Measurements from ENCODE around the gene GABRB2.
A peak's percentile ranks its signal among the peaks of the same experiment; 100 is the strongest.

The GABRB2 gene

DNA sequence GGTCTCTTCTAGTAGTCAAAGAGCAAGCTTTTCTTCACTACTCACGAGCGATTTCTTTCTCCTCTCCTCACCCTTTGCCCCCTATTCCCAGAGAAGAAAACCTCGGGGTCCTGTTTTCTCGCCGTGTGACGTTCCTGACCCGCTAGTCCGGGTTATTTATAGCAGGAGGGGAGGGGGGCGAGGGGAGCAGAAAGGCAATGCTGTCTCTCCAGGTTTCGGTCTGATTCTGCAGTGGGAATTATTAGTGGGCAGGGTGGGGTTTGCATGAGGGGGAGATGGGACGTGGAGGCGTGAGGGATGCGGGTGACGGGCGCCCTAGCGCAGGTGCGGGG lies 847 bp upstream of the GABRB2 start:
- Histone ChIP-seq H3K9me3 (ENCODE audit: low read length) (no peaks in the 10 kb centered on the region), H4K20me1 (ENCODE audit: insufficient read depth, low read length) (no peaks in the 10 kb centered on the region), H2AFZ (ENCODE audit: low read length) (no peak overlapping the region; the same call in 1 of the 2 replicates), H3K4me2 (ENCODE audit: low read length) (peak overlapping the region; percentile 74), H3K36me3 (ENCODE audit: insufficient read depth, low read length) (no peaks in the 10 kb centered on the region), H3K79me2 (ENCODE audit: insufficient read depth, low read length) (no peaks in the 10 kb centered on the region), H3K9ac (ENCODE audit: low read length) (peak overlapping the region; percentile 50; the same call in 1 of the 2 replicates), H3K4me3 (ENCODE audit: low read depth, low read length, poor library complexity, severe bottlenecking) (peak overlapping the region; percentile 65), H3K27me3 (ENCODE audit: insufficient read depth, low read length) (no peaks in the 10 kb centered on the region), H3F3A (ENCODE audit: insufficient read depth, low read length) (no peaks in the 10 kb centered on the region), H3K4me1 (ENCODE audit: insufficient read depth, low read length, severe bottlenecking) (peaks cover 19% of the 10 kb centered on the region), H3K9me2 (ENCODE audit: low read depth, low read length) (no peaks in the 10 kb centered on the region), H3K27ac (ENCODE audit: low read depth, low read length, poor library complexity, severe bottlenecking) (no peak overlapping the region)
- TF ChIP-seq, protein P1, sequence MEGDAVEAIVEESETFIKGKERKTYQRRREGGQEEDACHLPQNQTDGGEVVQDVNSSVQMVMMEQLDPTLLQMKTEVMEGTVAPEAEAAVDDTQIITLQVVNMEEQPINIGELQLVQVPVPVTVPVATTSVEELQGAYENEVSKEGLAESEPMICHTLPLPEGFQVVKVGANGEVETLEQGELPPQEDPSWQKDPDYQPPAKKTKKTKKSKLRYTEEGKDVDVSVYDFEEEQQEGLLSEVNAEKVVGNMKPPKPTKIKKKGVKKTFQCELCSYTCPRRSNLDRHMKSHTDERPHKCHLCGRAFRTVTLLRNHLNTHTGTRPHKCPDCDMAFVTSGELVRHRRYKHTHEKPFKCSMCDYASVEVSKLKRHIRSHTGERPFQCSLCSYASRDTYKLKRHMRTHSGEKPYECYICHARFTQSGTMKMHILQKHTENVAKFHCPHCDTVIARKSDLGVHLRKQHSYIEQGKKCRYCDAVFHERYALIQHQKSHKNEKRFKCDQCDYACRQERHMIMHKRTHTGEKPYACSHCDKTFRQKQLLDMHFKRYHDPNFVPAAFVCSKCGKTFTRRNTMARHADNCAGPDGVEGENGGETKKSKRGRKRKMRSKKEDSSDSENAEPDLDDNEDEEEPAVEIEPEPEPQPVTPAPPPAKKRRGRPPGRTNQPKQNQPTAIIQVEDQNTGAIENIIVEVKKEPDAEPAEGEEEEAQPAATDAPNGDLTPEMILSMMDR (IDR thresholded peaks at IDR 0.05; ENCODE audit: low read length), result no peak
- no peak for TF ChIP-seq EZH2 (IDR thresholded peaks at IDR 0.05; ENCODE audit: borderline replicate concordance, low read length)

DNA sequence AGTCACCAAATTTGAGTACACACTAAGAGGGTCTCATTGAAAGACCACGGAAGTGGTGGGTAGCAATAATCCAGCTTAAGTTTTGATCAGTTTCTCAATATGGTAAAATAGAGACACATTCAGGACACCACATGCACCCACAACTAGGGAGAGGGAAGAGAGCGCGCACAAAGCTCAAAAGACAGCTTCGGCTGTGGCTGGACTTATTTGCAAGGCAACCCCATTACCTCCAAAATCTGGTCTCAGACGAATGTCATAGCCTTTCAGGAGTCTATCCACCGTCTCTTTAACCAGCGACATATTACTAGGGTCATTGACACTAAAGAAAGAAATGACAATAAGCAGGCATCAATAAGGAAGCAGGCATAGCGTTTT lies 443 bp downstream of the GABRB2 start:
- H2AFZ ChIP-seq (ENCODE audit: low read length), result no peak overlapping the region
- H4K20me1 ChIP-seq (ENCODE audit: insufficient read depth, low read length), result no peaks in the 10 kb centered on the region
- no peaks in the 10 kb centered on the region for H3K9me3 ChIP-seq (ENCODE audit: low read length)
- no peaks in the 10 kb centered on the region for H3K9me2 ChIP-seq (ENCODE audit: low read depth, low read length)
- peaks cover 19% of the 10 kb centered on the region for H3K4me1 ChIP-seq (ENCODE audit: insufficient read depth, low read length, severe bottlenecking)
- H3K27me3 ChIP-seq (ENCODE audit: insufficient read depth, low read length), result no peaks in the 10 kb centered on the region
- H3F3A ChIP-seq (ENCODE audit: insufficient read depth, low read length), result no peaks in the 10 kb centered on the region
- H3K4me3 ChIP-seq (ENCODE audit: low read depth, low read length, poor library complexity, severe bottlenecking), result peak overlapping the region; percentile 65
- H3K36me3 ChIP-seq (ENCODE audit: insufficient read depth, low read length), result no peaks in the 10 kb centered on the region
- H3K27ac ChIP-seq (ENCODE audit: low read depth, low read length, poor library complexity, severe bottlenecking), result no peak overlapping the region
- H3K9ac ChIP-seq (ENCODE audit: low read length), result peak overlapping the region; percentile 41; the same call in 1 of the 2 replicates
- no peaks in the 10 kb centered on the region for H3K79me2 ChIP-seq (ENCODE audit: insufficient read depth, low read length)
- peak overlapping the region; percentile 76 for H3K4me2 ChIP-seq (ENCODE audit: low read length)
- TF ChIP-seq, protein P1 (IDR thresholded peaks at IDR 0.05; ENCODE audit: low read length), result no peak
- no peak for TF ChIP-seq EZH2 (IDR thresholded peaks at IDR 0.05; ENCODE audit: borderline replicate concordance, low read length)

DNA sequence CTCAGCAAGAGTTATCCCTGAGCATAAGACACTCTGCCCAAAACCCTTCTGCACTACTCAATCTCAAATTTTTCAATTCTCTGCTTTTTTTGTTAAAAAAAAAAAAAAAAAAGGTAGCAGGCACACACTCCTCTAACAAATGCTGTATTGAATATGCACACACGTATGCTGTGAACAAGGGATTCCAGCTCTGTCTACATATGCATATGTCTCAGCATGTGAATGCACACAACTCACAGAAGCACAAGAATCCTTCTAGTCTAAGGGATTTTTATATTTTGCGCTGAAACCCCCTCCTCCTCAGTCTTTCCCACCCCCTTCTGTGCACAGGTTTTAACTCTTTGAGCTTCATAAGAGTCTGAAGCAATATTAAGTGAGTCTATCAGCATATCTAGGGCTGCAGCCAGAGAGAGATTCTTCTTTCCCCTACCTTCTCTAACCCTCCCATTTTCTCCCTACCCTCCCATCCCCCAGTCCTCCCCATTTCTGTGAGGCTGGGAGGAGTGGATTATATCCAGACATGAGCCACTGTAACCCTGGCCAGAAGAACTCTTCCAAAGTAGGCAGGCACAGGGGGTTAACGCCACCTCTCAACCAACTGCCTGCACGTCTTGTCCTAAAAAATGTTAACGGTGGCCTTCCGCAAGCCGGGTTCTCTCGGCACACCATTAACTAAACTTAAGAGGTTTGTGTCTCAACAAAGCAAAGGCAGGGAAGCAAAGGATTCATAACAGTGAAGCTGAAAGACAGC lies 1.0 kb downstream of the GABRB2 start:
- Histone ChIP-seq H4K20me1 (ENCODE audit: insufficient read depth, low read length) (no peaks in the 10 kb centered on the region), H2AFZ (ENCODE audit: low read length) (no peak overlapping the region), H3K4me2 (ENCODE audit: low read length) (peak overlapping the region; percentile 76), H3K27ac (ENCODE audit: low read depth, low read length, poor library complexity, severe bottlenecking) (no peak overlapping the region), H3K27me3 (ENCODE audit: insufficient read depth, low read length) (no peaks in the 10 kb centered on the region), H3K79me2 (ENCODE audit: insufficient read depth, low read length) (no peaks in the 10 kb centered on the region), H3K9ac (ENCODE audit: low read length) (peak overlapping the region; percentile 41; the same call in 1 of the 2 replicates), H3K9me2 (ENCODE audit: low read depth, low read length) (no peaks in the 10 kb centered on the region), H3K9me3 (ENCODE audit: low read length) (no peaks in the 10 kb centered on the region), H3K4me3 (ENCODE audit: low read depth, low read length, poor library complexity, severe bottlenecking) (peak overlapping the region; percentile 65), H3K4me1 (ENCODE audit: insufficient read depth, low read length, severe bottlenecking) (peaks cover 19% of the 10 kb centered on the region), H3F3A (ENCODE audit: insufficient read depth, low read length) (no peaks in the 10 kb centered on the region), H3K36me3 (ENCODE audit: insufficient read depth, low read length) (no peaks in the 10 kb centered on the region)
- TF ChIP-seq, protein P1 (IDR thresholded peaks at IDR 0.05; ENCODE audit: low read length), result no peak
